HG03139 (cell line): ENCODE measurements around the gene ZPBP2.
"Not testable (repeated sequence)": the region's sequence is repeated elsewhere in the genome, so short reads cannot be mapped to it uniquely, and the experiment has no call there.

Source experiments
- ATAC-seq: cut with Tn5 transposase; IDR thresholded peaks from one replicate; pipeline ENCODE4 v1.9.1; 2021; ENCODE audit not compliant: unreplicated experiment

ZPBP2 gene

DNA sequence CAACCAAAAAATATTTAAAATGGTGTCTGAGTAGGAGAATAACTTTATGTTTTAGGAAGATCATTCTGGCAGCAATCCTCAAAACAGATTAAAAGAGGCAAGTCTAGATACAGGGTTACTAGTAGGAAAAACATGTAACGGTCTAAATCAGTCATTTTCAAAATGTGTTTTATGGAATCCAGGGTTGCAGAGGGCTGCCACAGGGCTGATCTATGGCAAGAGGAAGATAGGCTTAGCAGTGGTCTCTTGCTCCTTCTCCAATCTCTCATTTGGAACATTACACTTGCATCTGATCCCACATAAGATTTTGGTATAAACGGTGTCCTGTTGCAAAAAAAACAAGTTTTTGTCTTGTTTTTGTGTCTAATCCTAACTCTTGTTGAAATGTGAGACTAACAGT is 13.1 kb upstream of the ZPBP2 start:
- ATAC-seq, result no peak

- ATAC-seq, result not testable (repeated sequence)
Measured at GRCh38 chr17:39855911-39856649, 11.9 kb upstream of the ZPBP2 start.

GRCh38 chr17:39861235-39861634 is 6.8 kb upstream of the ZPBP2 start:
- ATAC-seq, result no peak

DNA sequence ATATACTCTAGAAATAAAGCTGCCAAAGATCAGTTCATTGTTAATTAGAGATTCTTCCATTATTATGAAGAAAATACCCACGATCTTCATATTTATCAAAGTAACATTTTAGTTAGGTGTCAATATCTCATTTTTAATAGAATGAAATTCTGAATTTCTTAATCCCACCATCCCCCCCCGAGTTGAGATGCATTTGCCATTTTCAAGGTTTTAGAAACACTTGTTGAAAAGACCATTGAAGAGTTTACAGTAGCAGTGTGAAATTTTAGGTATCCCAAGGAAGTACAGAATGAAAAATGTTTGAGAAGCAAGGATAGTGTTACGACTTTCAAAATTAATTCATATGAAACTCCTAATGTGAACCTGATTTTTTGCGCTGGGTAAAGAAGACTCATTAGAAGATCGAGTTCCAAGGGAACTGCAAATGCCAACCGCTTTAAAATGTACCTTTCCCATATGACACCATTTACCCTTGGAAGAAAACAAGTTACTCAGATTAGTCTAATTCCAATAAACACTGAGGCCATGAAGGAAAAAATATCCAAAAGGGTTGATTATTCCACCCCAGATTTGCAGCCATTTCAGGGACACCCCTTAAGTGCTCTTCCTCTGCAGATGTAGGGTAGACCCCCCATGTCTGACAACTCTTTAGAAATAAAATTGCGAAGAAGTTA is 4.6 kb upstream of the ZPBP2 start:
- no peak for ATAC-seq

- ATAC-seq, result peak; percentile 39
Measured at GRCh38 chr17:39863918-39864746, 3.9 kb upstream of the ZPBP2 start, which contains the start of gene IKZF3. Gene IKZF3, minus strand, starts transcription at chr17:39864312. Its CDS starts 186 bp downstream, at chr17:39864126.

- no peak for ATAC-seq
Measured at GRCh38 chr17:39866013-39866730, 1.8 kb upstream of the ZPBP2 start.

DNA sequence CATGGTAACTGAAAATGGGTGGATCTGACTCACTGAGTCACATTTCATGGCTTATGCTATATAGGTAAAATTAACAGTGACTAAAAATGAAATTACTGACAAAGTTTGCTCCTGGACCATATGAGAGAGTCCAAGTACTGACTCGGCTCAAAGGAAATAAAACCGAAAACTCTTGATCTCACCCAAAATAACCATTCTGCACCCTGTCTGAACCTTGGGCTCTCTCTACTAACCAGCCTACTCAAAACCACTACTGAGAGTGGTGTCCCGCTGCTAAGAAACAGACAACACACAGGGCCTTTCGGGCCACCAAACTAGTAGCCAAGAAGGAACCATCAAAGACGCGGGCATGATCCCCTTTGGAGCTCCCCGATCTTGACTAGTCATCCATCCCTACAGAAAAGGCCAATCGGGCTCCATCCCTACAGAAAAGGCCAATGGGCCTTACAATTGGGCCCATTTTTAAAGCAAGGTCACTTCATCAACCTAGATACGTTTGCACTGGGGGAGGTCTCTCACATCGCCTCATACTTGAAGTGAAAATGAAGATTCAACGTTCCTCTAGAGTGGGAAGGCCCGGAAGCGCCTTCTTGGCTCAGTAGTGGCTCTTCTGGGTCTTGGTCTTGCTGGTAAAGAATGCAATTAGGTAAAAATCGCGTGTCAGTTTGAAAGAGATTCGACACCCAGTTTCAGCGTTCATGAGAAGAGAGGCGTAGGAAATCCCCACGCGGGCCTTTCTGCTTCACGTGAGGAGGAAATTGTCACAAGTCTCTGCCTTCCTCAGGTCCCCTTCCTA is 720 bp upstream of the ZPBP2 start:
- peak; percentile 47 for ATAC-seq

- ATAC-seq, result no peak
Measured at GRCh38 chr17:39868554-39868942, 546 bp downstream of the ZPBP2 start.

- no peak for ATAC-seq
Measured at GRCh38 chr17:39870776-39871175, 2.8 kb downstream of the ZPBP2 start.

- no peak for ATAC-seq
Measured at GRCh38 chr17:39871801-39872200, 3.8 kb downstream of the ZPBP2 start.

DNA sequence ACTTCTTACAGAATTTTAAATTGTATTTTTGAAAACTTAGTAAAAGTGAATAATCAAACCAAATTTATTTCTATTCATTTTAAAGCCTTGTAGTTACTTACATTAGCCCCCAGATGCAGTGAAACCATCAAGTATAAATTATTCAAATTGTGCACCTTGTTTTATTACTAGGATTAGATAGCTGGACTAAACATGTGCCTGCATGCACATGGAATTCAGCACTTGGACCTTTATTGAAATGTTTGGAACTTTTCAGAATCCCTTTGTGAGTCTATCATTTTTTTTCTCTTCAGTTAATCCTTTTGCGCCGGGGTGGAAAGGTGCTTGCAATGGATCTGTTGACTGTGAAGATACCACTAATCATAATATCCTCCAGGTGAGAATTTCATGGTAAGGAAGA is 4.7 kb downstream of the ZPBP2 start:
- ATAC-seq, result no peak

GRCh38 chr17:39886102-39886501 is 18.1 kb downstream of the ZPBP2 start:
- ATAC-seq, result not testable (repeated sequence)

DNA sequence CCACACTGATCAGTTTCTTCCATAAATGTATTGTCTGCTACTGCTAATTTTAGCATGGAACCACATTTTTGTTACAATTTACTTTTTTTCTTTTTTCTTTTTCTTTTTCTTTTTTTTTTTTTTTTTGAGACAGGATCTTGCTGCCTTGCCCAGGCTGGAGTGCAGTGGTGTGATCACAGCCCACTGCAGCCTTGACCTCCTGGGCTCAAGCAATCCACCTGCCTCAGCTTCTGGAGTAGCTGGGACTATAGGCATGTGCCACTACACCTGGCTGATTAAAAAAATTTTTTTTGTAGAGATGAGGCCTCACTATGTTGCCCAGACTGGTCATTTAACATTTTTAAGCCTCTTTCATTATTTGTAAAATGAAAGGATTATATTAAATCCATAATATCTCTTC is 19.1 kb downstream of the ZPBP2 start:
- no peak for ATAC-seq

DNA sequence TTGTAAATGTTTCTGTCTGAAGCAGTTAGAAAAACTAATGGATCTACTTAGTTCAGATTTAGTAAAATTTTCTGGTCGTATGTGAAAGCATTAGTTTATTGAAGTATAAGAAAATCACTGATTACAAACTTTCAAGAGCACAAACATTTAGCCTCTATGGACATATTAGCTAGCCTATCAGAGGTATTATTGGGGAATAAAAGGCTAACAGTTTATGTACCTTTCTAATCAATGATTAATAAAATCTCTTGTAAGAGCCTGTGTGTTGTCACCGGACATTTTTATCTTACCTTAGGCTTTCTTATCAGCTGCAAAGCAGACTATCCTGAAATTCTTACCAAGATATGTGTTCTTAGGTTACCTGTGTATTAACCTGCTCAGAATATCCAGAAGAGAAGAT is 21.2 kb downstream of the ZPBP2 start:
- ATAC-seq, result no peak

- ATAC-seq, result no peak
Measured at GRCh38 chr17:39894681-39895376, 26.8 kb downstream of the ZPBP2 start.

DNA sequence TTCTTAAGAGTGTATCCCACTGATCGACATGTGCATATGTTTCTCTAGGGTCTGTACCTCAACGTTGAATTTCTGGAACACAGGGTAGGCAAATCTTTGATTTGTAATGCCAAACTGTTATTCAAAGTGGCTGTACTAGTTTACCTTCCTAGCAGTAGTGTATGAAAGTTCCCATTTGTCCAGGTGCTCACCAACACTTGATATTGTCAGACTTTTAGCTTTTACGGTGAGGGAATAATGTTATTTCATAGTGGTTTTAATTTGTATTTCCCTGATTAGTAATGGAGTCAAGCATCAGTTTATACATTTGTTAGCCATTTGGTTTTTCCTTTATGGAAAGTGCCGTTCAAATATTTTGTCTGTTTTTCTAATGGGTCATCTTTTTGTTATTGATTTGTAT is 30.1 kb downstream of the ZPBP2 start:
- ATAC-seq, result no peak

DNA sequence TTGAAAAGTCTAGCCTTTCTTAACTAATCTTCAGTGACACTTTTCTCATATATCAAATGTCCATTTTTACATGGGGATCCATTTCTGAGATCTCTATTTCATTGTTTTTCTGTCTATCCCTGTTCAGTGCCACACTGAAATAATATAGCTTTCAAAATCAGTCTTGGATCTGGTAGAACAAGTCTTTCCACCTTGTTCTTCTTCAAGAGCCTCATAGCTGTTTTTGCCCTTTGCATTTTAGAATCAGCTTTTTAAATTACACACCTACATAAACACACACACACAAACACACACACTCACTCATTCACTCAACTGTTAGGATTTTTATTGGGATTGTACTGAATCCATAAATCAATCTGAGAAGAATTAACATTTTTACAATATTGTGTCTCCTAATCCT is 31.2 kb downstream of the ZPBP2 start:
- ATAC-seq, result no peak

DNA sequence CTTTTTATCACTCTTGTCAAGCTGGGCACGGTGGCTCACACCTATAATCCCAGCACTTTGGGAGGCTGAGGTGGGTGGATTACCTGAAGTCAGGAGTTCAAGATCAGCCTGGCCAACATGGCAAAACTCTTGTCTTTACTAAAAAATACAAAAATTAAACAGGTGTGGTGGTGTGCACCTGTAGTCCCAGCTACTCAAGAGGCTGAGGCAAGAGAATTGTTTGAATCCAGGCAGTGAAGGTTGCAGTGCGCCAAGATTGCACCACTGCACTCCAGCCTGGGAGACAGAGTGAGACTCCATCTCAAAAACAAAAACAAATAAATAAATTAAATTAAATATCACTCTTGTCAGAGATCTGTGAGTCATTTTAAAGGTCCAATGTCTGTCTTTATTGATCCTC is 34.0 kb downstream of the ZPBP2 start:
- ATAC-seq, result not testable (repeated sequence)

GRCh38 chr17:39903158-39903884 is 35.3 kb downstream of the ZPBP2 start:
- ATAC-seq, result no peak
